ENCODE data around the gene C1orf159. TPM values are rescaled to one million over a fixed set of nuclear protein-coding genes. Genes with fewer than 3 reads are reported as not detected.

Gene C1orf159
- total RNA-seq, 1 donor from 2014 or later: 11.8 TPM

GRCh38 chr1:1160281-1160930 is 44.5 kb upstream of the C1orf159 start:
- H3K4me1 ChIP-seq: peaks cover 18% of the 10 kb centered on the region
- no peak overlapping the region for H3K4me3 ChIP-seq
- H3K27me3 ChIP-seq: no peaks in the 10 kb centered on the region
- DNase-seq (ENCODE audit: extremely low spot score in 2 of 2): no peak
- H3K36me3 ChIP-seq: no peaks in the 10 kb centered on the region
- intact Hi-C loops (cut with DNase I): no loop called here
- no peak for TF ChIP-seq POLR2AphosphoS5 (IDR thresholded peaks at IDR 0.05; ENCODE audit: insufficient read depth in 1 of 2, low read depth in 1 of 2)
- H3K27ac ChIP-seq: no peak overlapping the region
- H3K9me3 ChIP-seq: no peaks in the 10 kb centered on the region

- no peak for DNase-seq (ENCODE audit: extremely low spot score in 2 of 2)
- Histone ChIP-seq H3K27me3 (no peaks in the 10 kb centered on the region), H3K9me3 (no peaks in the 10 kb centered on the region), H3K36me3 (no peaks in the 10 kb centered on the region), H3K4me1 (peaks cover 18% of the 10 kb centered on the region), H3K4me3 (peak overlapping the region; percentile 74 to 76), H3K27ac (peak overlapping the region; percentile 92)
- no peak for TF ChIP-seq POLR2AphosphoS5 (IDR thresholded peaks at IDR 0.05; ENCODE audit: insufficient read depth in 1 of 2, low read depth in 1 of 2)
- no peak for TF ChIP-seq CTCF (IDR thresholded peaks at IDR 0.05)
- no peak for TF ChIP-seq POLR2A (IDR thresholded peaks at IDR 0.05)
- intact Hi-C loops (cut with DNase I): no loop called here
These were observed 42.2 kb upstream of the C1orf159 start for GRCh38 chr1:1157914-1158710.

GRCh38 chr1:1157426-1157913 is 41.6 kb upstream of the C1orf159 start:
- H3K9me3 ChIP-seq: no peaks in the 10 kb centered on the region
- intact Hi-C loops (cut with DNase I): no loop called here
- H3K4me3 ChIP-seq: peak overlapping the region; percentile 74 to 76
- DNase-seq (ENCODE audit: extremely low spot score in 2 of 2): peak in 1 of 2 donors; percentile 90
- no peaks in the 10 kb centered on the region for H3K27me3 ChIP-seq
- H3K4me1 ChIP-seq: peaks cover 18% of the 10 kb centered on the region
- TF ChIP-seq CTCF (IDR thresholded peaks at IDR 0.05): no peak
- TF ChIP-seq POLR2AphosphoS5 (IDR thresholded peaks at IDR 0.05; ENCODE audit: insufficient read depth in 1 of 2, low read depth in 1 of 2): peak; percentile 62 to 91
- TF ChIP-seq POLR2A (IDR thresholded peaks at IDR 0.05): peak in 1 of 2 donors; percentile 69
- H3K27ac ChIP-seq: peak overlapping the region; percentile 92
- no peaks in the 10 kb centered on the region for H3K36me3 ChIP-seq

GRCh38 chr1:1157033-1157365 is 41.1 kb upstream of the C1orf159 start:
- no peak overlapping the region for H3K4me3 ChIP-seq
- intact Hi-C loops (cut with DNase I): no loop called here
- H3K27ac ChIP-seq: no peak overlapping the region

More at GRCh38 chr1:1157033-1157365, 41.1 kb upstream of the C1orf159 start:
- no peaks in the 10 kb centered on the region for H3K36me3 ChIP-seq
- H3K9me3 ChIP-seq: no peaks in the 10 kb centered on the region
- H3K4me1 ChIP-seq: peaks cover 18% of the 10 kb centered on the region
- no peak for DNase-seq (ENCODE audit: extremely low spot score in 2 of 2)
- TF ChIP-seq CTCF (IDR thresholded peaks at IDR 0.05) (no peak), POLR2AphosphoS5 (IDR thresholded peaks at IDR 0.05; ENCODE audit: insufficient read depth in 1 of 2, low read depth in 1 of 2) (no peak), POLR2A (IDR thresholded peaks at IDR 0.05) (no peak)
- no peaks in the 10 kb centered on the region for H3K27me3 ChIP-seq
